ENCODE measurements around the gene TBK1. TPM values are rescaled to one million over a fixed set of nuclear protein-coding genes. Genes with fewer than 3 reads are reported as not detected.
"Not testable (repeated sequence)": the region's sequence is repeated elsewhere in the genome, so short reads cannot be mapped to it uniquely, and the experiment has no call there.

TBK1 gene
- total and polyA plus RNA-seq, 4 donors: 21.0 to 51.6 (median 23.3) TPM

GRCh38 chr12:64531665-64532334 is 79.9 kb downstream of the TBK1 start:
- H3K9me3 ChIP-seq (ENCODE audit: control insufficient read depth, insufficient read depth, low read length): no peaks in the 10 kb centered on the region
- no peaks in the 10 kb centered on the region for H3K4me1 ChIP-seq (ENCODE audit: control insufficient read depth, insufficient read depth, low read length)
- H3K27ac ChIP-seq (ENCODE audit: low read depth, low read length): no peak overlapping the region
- no peak overlapping the region for H3K4me3 ChIP-seq (ENCODE audit: low read depth, low read length)
- 75% methylated on average over 1 of the region's 10 CpGs for WGBS (ENCODE audit: insufficient coverage)
- peaks cover 2% of the 10 kb centered on the region for H3K27me3 ChIP-seq (ENCODE audit: control insufficient read depth, insufficient read depth, low read length)
- no peak for DNase-seq (ENCODE audit: low read depth in 4 of 6, low spot score in 6 of 6)
- H3K36me3 ChIP-seq (ENCODE audit: control insufficient read depth, insufficient read depth, low read length): no peaks in the 10 kb centered on the region

DNA sequence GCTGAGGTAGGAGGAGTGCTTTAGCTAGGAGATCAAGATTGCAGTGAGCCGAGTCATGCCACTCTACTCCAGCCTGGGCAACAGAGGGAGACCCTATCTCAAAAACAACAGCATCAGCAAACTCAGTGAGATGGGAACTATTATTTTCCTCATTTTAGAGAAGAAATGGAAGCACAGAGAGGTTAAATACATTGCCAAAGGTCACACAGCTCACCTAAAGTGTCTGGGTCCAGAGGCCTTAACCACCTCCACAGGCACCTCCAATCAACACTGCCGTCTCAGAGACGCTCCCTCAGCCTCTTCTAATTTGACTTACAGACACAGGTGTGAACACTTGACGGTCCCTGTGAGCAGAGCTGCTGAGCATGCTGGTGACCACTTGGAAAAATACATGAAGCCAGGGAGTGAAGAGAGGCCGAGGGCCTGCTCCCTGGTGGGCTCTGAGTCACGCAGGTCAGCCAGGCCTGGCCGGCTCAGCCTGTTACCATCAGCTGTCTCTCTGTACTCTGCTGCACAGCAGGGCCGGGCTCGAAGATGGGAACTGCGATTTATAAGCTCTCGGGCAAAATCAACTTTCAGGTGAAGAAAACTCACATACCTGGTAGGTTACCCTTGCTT is 80.9 kb downstream of the TBK1 start:
- Histone ChIP-seq H3K9me3 (ENCODE audit: control insufficient read depth, insufficient read depth, low read length) (no peaks in the 10 kb centered on the region), H3K27ac (ENCODE audit: low read depth, low read length) (no peak overlapping the region), H3K36me3 (ENCODE audit: control insufficient read depth, insufficient read depth, low read length) (no peaks in the 10 kb centered on the region), H3K4me1 (ENCODE audit: control insufficient read depth, insufficient read depth, low read length) (no peaks in the 10 kb centered on the region), H3K27me3 (ENCODE audit: control insufficient read depth, insufficient read depth, low read length) (peaks cover 2% of the 10 kb centered on the region), H3K4me3 (ENCODE audit: low read depth, low read length) (no peak overlapping the region)
- WGBS (ENCODE audit: insufficient coverage): 82% methylated on average over 10 of the region's 11 CpGs
- DNase-seq (ENCODE audit: low read depth in 4 of 6, low spot score in 6 of 6): no peak

- DNase-seq (ENCODE audit: low read depth in 4 of 6, low spot score in 6 of 6): peak in 1 of 6 donors; percentile 19
- Histone ChIP-seq H3K27me3 (ENCODE audit: control insufficient read depth, insufficient read depth, low read length) (peaks cover 2% of the 10 kb centered on the region), H3K4me3 (ENCODE audit: low read depth, low read length) (no peak overlapping the region), H3K4me1 (ENCODE audit: control insufficient read depth, insufficient read depth, low read length) (no peaks in the 10 kb centered on the region), H3K9me3 (ENCODE audit: control insufficient read depth, insufficient read depth, low read length) (no peaks in the 10 kb centered on the region), H3K36me3 (ENCODE audit: control insufficient read depth, insufficient read depth, low read length) (no peaks in the 10 kb centered on the region), H3K27ac (ENCODE audit: low read depth, low read length) (no peak overlapping the region)
- WGBS (ENCODE audit: insufficient coverage): no CpG with 5 or more reads among the region's 6 CpGs
Observed at GRCh38 chr12:64534672-64535199, 82.8 kb downstream of the TBK1 start.

GRCh38 chr12:64538121-64538520 is 86.2 kb downstream of the TBK1 start:
- WGBS (ENCODE audit: insufficient coverage): 95% methylated on average over 2 of the region's 4 CpGs
- Histone ChIP-seq H3K27me3 (ENCODE audit: control insufficient read depth, insufficient read depth, low read length) (peaks cover 15% of the 10 kb centered on the region), H3K4me3 (ENCODE audit: low read depth, low read length) (no peak overlapping the region), H3K27ac (ENCODE audit: low read depth, low read length) (no peak overlapping the region), H3K36me3 (ENCODE audit: control insufficient read depth, insufficient read depth, low read length) (no peaks in the 10 kb centered on the region), H3K4me1 (ENCODE audit: control insufficient read depth, insufficient read depth, low read length) (no peaks in the 10 kb centered on the region), H3K9me3 (ENCODE audit: control insufficient read depth, insufficient read depth, low read length) (no peaks in the 10 kb centered on the region)
- DNase-seq (ENCODE audit: low read depth in 4 of 6, low spot score in 6 of 6): no peak

DNA sequence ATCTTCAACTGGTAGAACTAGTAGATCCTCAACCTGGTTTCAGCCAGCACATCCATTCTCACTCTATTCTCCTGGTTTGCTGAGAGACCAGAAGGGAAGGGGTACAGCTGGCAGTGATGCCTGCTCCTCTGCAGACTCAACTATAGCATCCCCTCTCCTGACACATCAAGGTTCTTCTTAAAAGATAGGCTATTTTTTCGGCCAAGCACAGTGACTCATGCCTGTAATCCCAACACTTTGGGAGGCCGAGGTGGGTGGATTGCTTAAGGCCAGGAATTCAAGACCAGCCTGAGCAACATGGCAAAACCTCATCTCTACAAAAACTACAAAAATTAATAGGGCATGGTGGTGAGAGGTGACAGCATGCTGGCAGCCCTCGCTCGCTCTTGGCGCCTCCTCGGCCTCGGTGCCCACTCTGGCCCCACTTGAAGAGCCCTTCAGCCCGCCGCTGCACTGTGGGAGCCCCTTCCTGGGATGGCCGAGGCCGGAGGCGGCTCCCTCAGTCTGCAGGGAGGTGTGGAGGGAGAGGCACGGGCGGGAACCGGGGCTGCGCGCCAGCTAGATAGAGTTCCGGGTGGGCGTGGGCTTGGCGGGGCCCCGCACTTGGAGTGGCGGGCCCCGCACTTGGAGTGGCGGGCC is 90.6 kb downstream of the TBK1 start:
- H3K27me3 ChIP-seq (ENCODE audit: control insufficient read depth, insufficient read depth, low read length): peaks cover 22% of the 10 kb centered on the region
- not testable (repeated sequence) for H3K36me3 ChIP-seq (ENCODE audit: control insufficient read depth, insufficient read depth, low read length); H3K4me3 ChIP-seq (ENCODE audit: low read depth, low read length); DNase-seq (ENCODE audit: low read depth in 4 of 6, low spot score in 6 of 6); H3K4me1 ChIP-seq (ENCODE audit: control insufficient read depth, insufficient read depth, low read length); H3K9me3 ChIP-seq (ENCODE audit: control insufficient read depth, insufficient read depth, low read length); H3K27ac ChIP-seq (ENCODE audit: low read depth, low read length)
- WGBS (ENCODE audit: insufficient coverage): 64% methylated on average over 17 of the region's 24 CpGs

DNA sequence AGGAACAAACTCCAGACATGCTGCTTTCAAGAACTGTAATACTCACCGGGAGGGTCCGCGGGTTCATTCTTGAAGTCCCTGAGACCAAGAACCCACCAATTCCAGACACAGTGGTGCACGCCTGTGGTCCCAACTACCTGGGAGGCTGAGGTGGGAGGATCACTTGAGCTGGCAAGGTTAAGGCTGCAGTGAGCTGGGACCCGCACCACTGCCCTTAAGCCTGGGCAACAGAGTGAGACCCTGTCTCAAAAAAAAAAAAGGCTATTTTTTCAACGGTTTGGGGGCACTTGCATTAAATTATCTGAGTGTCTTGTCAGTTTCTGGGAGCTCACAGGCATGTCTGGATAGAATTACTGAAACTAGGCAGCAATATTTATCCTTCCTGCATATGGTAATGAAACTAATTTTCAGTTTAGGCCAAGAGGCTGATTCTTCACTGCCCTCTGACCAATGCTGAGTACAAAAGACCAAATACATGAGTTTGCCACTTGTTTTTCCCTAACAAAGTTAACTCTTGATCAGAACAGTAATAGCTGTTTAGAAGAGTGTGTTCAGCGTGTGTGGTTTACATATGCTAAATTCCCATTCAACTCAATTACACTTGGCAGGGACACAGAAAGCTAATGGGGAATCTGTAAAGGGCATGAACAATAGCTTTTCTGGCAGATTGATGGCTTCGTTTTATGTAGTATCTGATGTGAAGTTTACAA is 92.6 kb downstream of the TBK1 start:
- peak in 5 of 6 donors; percentile 31 to 88 (median 57) for DNase-seq (ENCODE audit: low read depth in 4 of 6, low spot score in 6 of 6)
- H3K27me3 ChIP-seq (ENCODE audit: control insufficient read depth, insufficient read depth, low read length): peaks cover 22% of the 10 kb centered on the region
- WGBS (ENCODE audit: insufficient coverage): 42% methylated on average over 3 of the region's 8 CpGs

DNA sequence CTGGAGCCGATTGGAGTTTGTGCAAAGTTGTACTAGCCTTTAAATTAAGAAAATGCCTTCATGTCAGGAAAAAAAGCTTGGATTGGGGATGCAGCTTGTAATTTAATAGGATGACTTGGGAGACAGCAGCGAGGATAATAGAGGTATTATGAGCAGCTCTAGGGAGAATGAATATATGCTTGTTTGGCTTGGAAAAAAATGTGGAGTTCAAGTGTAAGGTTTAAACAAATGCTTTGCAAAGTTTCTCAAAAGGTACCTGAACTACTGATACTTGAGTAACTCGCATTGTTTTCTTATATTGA is 93.1 kb downstream of the TBK1 start:
- no peak for DNase-seq (ENCODE audit: low read depth in 4 of 6, low spot score in 6 of 6)
- 9% methylated on average over 2 of the region's 3 CpGs for WGBS (ENCODE audit: insufficient coverage)
- Histone ChIP-seq H3K36me3 (ENCODE audit: control insufficient read depth, insufficient read depth, low read length) (no peaks in the 10 kb centered on the region), H3K4me1 (ENCODE audit: control insufficient read depth, insufficient read depth, low read length) (peaks cover 7% of the 10 kb centered on the region), H3K4me3 (ENCODE audit: low read depth, low read length) (no peak overlapping the region), H3K27ac (ENCODE audit: low read depth, low read length) (no peak overlapping the region), H3K9me3 (ENCODE audit: control insufficient read depth, insufficient read depth, low read length) (no peaks in the 10 kb centered on the region), H3K27me3 (ENCODE audit: control insufficient read depth, insufficient read depth, low read length) (peaks cover 22% of the 10 kb centered on the region)

More for the DNA sequence above, 92.6 kb downstream of the TBK1 start:
- H3K9me3 ChIP-seq (ENCODE audit: control insufficient read depth, insufficient read depth, low read length): no peaks in the 10 kb centered on the region
- H3K36me3 ChIP-seq (ENCODE audit: control insufficient read depth, insufficient read depth, low read length): no peaks in the 10 kb centered on the region
- peaks cover 7% of the 10 kb centered on the region for H3K4me1 ChIP-seq (ENCODE audit: control insufficient read depth, insufficient read depth, low read length)
- H3K27ac ChIP-seq (ENCODE audit: low read depth, low read length): no peak overlapping the region
- no peak overlapping the region for H3K4me3 ChIP-seq (ENCODE audit: low read depth, low read length)

DNA sequence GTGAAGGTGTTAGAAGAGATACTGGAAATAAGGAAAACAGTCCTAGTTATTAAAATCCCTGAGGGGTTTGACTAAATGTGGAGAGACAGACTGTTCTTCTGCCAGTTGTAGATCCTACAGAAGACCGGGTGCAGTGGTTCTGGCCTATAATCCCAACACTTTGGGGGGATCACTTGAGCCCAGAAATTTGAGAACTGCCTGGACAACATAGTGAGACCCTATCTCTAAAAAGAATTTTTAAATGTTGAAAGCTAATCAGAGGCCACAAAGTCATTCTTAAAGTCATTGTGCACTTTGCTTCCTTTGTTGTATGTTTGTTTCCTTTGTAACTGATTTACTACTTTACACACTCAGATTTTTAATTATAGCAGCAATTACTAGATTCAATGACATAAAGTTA is 97.2 kb downstream of the TBK1 start:
- H3K27me3 ChIP-seq (ENCODE audit: control insufficient read depth, insufficient read depth, low read length): peaks cover 7% of the 10 kb centered on the region
- no peak overlapping the region for H3K27ac ChIP-seq (ENCODE audit: low read depth, low read length)
- no peaks in the 10 kb centered on the region for H3K36me3 ChIP-seq (ENCODE audit: control insufficient read depth, insufficient read depth, low read length)
- peaks cover 7% of the 10 kb centered on the region for H3K4me1 ChIP-seq (ENCODE audit: control insufficient read depth, insufficient read depth, low read length)
- DNase-seq (ENCODE audit: low read depth in 4 of 6, low spot score in 6 of 6): no peak
- no peak overlapping the region for H3K4me3 ChIP-seq (ENCODE audit: low read depth, low read length)
- H3K9me3 ChIP-seq (ENCODE audit: control insufficient read depth, insufficient read depth, low read length): no peaks in the 10 kb centered on the region
- whole genome bisulfite sequencing (ENCODE audit: insufficient coverage): 100% methylated on average over 1 of the region's 1 CpG

GRCh38 chr12:64550755-64551154 is 98.8 kb downstream of the TBK1 start:
- no peak for DNase-seq (ENCODE audit: low read depth in 4 of 6, low spot score in 6 of 6)
- Histone ChIP-seq H3K27ac (ENCODE audit: low read depth, low read length) (no peak overlapping the region), H3K4me3 (ENCODE audit: low read depth, low read length) (no peak overlapping the region), H3K4me1 (ENCODE audit: control insufficient read depth, insufficient read depth, low read length) (peaks cover under 1% of the 10 kb centered on the region), H3K27me3 (ENCODE audit: control insufficient read depth, insufficient read depth, low read length) (peaks cover 5% of the 10 kb centered on the region), H3K9me3 (ENCODE audit: control insufficient read depth, insufficient read depth, low read length) (no peaks in the 10 kb centered on the region), H3K36me3 (ENCODE audit: control insufficient read depth, insufficient read depth, low read length) (no peaks in the 10 kb centered on the region)
- no CpG with 5 or more reads among the region's 3 CpGs for WGBS (ENCODE audit: insufficient coverage)

Data from spinal cord (tissue), 10 donors.